Liver (tissue), 9 donors: ENCODE measurements around the gene GARNL3. TPM values are rescaled to one million over a fixed set of nuclear protein-coding genes. Genes with fewer than 3 reads are reported as not detected.

Experiments used
- DNase-seq: peaks from one replicate; pipeline ENCODE4 v3.0.0-alpha.2; 2017; ENCODE audit warnings: low spot score
- H3K27ac ChIP-seq, 2 donors: one replicate each; pipeline ENCODE4 v1.7.0; 2013; ENCODE audit warnings: inconsistent platforms in 2 of 2, low read length in 2 of 2, control low read depth in 1 of 2, low read depth in 1 of 2, mild to moderate bottlenecking in 1 of 2
- H3K27me3 ChIP-seq, 4 donors: one replicate each; pipeline versions ENCODE4 v1.6.1 to v1.7.0; 2013; ENCODE audit warnings: low read length in 3 of 4, inconsistent platforms in 1 of 4, mild to moderate bottlenecking in 1 of 4, moderate library complexity in 1 of 4; ENCODE audit not compliant: control insufficient read depth in 4 of 4, insufficient read depth in 4 of 4
- H3K36me3 ChIP-seq, 4 donors: one replicate each; pipeline versions ENCODE4 v1.6.1 to v1.7.0; 2013; ENCODE audit warnings: low read length in 3 of 4, mild to moderate bottlenecking in 3 of 4, low read depth in 1 of 4, moderate library complexity in 1 of 4; ENCODE audit not compliant: control insufficient read depth in 4 of 4, insufficient read depth in 3 of 4
- H3K4me1 ChIP-seq, 4 donors: one replicate each; pipeline versions ENCODE4 v1.6.1 to v1.7.0; 2013; ENCODE audit warnings: low read length in 3 of 4, mild to moderate bottlenecking in 3 of 4, moderate library complexity in 1 of 4; ENCODE audit not compliant: control insufficient read depth in 4 of 4, insufficient read depth in 4 of 4
- H3K4me3 ChIP-seq, 3 donors: one replicate each; pipeline versions ENCODE4 v1.6.1 to v1.7.0; 2013; ENCODE audit warnings: low read length in 3 of 3, control low read depth in 1 of 3, low read depth in 1 of 3, mild to moderate bottlenecking in 1 of 3
- H3K9ac ChIP-seq, 2 donors: one replicate each; pipeline ENCODE4 v1.7.0; 2013; ENCODE audit warnings: low read length in 2 of 2, mild to moderate bottlenecking in 2 of 2, moderate library complexity in 2 of 2, control low read depth in 1 of 2, low read depth in 1 of 2
- H3K9me3 ChIP-seq, 4 donors: one replicate each; pipeline versions ENCODE4 v1.6.1 to v1.7.0; 2013; ENCODE audit warnings: low read length in 3 of 4; ENCODE audit not compliant: control insufficient read depth in 4 of 4
- CTCF ChIP-seq: fragments of 150-350 bp; IDR thresholded peaks from 2 replicates; pipeline ENCODE4 v1.5.1; 2017; ENCODE audit warnings: improper control_type of control experiment, low read depth, low read length; ENCODE audit not compliant: missing input control
- EGR1 ChIP-seq, 2 donors: IDR thresholded peaks; 2 replicates each; pipeline ENCODE4 v1.6.1; 2016 to 2018; ENCODE audit warnings: antibody characterized with exemption in 2 of 2, low read depth in 2 of 2
- FOXA1 ChIP-seq: IDR thresholded peaks from 2 replicates; pipeline ENCODE4 v1.6.1; 2016; ENCODE audit warnings: antibody characterized with exemption
- FOXA2 ChIP-seq: IDR thresholded peaks from 2 replicates; pipeline ENCODE4 v1.6.1; 2016; ENCODE audit warnings: antibody characterized with exemption
- GABPA ChIP-seq, 2 donors: IDR thresholded peaks in 1 of 2; conservative IDR thresholded peaks in 1 of 2; 2 replicates each; pipeline ENCODE4 v1.6.1; 2016; ENCODE audit warnings: antibody characterized with exemption in 2 of 2, mild to moderate bottlenecking in 1 of 2, moderate library complexity in 1 of 2
- HNF4A ChIP-seq, 2 donors: conservative IDR thresholded peaks; 2 replicates each; pipeline ENCODE4 v1.6.1; 2016; ENCODE audit warnings: antibody characterized with exemption in 2 of 2, mild to moderate bottlenecking in 2 of 2
- HNF4G ChIP-seq: IDR thresholded peaks from 2 replicates; pipeline ENCODE4 v1.6.1; 2016; ENCODE audit warnings: antibody characterized with exemption
- JUND ChIP-seq, 2 donors: IDR thresholded peaks; 2 replicates each; pipeline ENCODE4 v1.6.1; 2016; ENCODE audit warnings: antibody characterized with exemption in 2 of 2
- MAX ChIP-seq: IDR thresholded peaks from 2 replicates; pipeline ENCODE4 v1.6.1; 2016; ENCODE audit warnings: antibody characterized with exemption
- NR2F2 ChIP-seq: IDR thresholded peaks from 2 replicates; pipeline ENCODE4 v1.6.1; 2016; ENCODE audit warnings: antibody characterized with exemption
- RAD21 ChIP-seq, 2 donors: IDR thresholded peaks; 2 replicates each; pipeline ENCODE4 v1.6.1; 2016; ENCODE audit warnings: antibody characterized with exemption in 2 of 2, mild to moderate bottlenecking in 2 of 2
- REST ChIP-seq: IDR thresholded peaks from 2 replicates; pipeline ENCODE4 v1.6.1; 2016; ENCODE audit warnings: antibody characterized with exemption, mild to moderate bottlenecking
- RXRA ChIP-seq, 2 donors: IDR thresholded peaks; 2 replicates each; pipeline ENCODE4 v1.6.1; 2017 to 2018; ENCODE audit warnings: antibody characterized with exemption in 2 of 2, mild to moderate bottlenecking in 1 of 2
- SP1 ChIP-seq: IDR thresholded peaks from 2 replicates; pipeline ENCODE4 v1.6.1; 2018; ENCODE audit warnings: antibody characterized with exemption, mild to moderate bottlenecking
- TAF1 ChIP-seq: conservative IDR thresholded peaks from 2 replicates; pipeline ENCODE4 v1.6.1; 2016; ENCODE audit warnings: antibody characterized with exemption, mild to moderate bottlenecking
- YY1 ChIP-seq: IDR thresholded peaks from 2 replicates; pipeline ENCODE4 v1.6.1; 2016; ENCODE audit warnings: antibody characterized with exemption, mild to moderate bottlenecking
- ZBTB33 ChIP-seq: IDR thresholded peaks from 2 replicates; pipeline ENCODE4 v1.6.1; 2016; ENCODE audit warnings: antibody characterized with exemption
- WGBS: extraction: QIAGEN DNeasy Blood & Tissue Kit; methylation state at CpG from one replicate; pipeline ENCODE4 v1.1.7; 2013; 5-methylcytosine and 5-hydroxymethylcytosine counted together
- polyA plus RNA-seq, 2 donors: library from polyadenylated mRNA; stranded (reverse) in 1 of 2; unstranded in 1 of 2; fragments of 200-250 nt in 1 of 2; fragments of >200 nt in 1 of 2; fragmentation: Nextera tagmentation in 1 of 2; extraction: Ambion mirVana in 1 of 2; gene quantifications; one replicate each; pipeline versions ENCODE4 v1.2.1 to v1.2.3, GENCODE V29; 2013 to 2015
- total RNA-seq, 2 donors: library from RNA; depleted of rRNA; stranded (reverse); fragments of >200 nt; gene quantifications; one replicate each; pipeline ENCODE4 v1.2.3, GENCODE V29; 2014
- donor health status: healthy.
- donor health status: healthy.
- donor health status: healthy.
- donor health status: healthy.
- donor health status: healthy.

The GARNL3 gene
- total and polyA plus RNA-seq, 4 donors = 0.89 to 6.7 (median 3.5) TPM

- DNase-seq = no peak
- no peak overlapping the region for H3K27ac ChIP-seq
- TF ChIP-seq FOXA2 (no peak), REST (no peak), HNF4A (conservative IDR thresholded peaks at IDR 0.05) (no peak), TAF1 (no peak), ZBTB33 (no peak), FOXA1 (no peak), EGR1 (IDR thresholded peaks at IDR 0.05; ENCODE audit: low read depth in 2 of 2) (no peak), RAD21 (IDR thresholded peaks at IDR 0.05) (no peak), HNF4G (no peak), NR2F2 (no peak)
- 87% methylated on average over 2 of the region's 2 CpGs for WGBS
- H3K36me3 ChIP-seq = no peaks in the 10 kb centered on the region
- no peaks in the 10 kb centered on the region for H3K9me3 ChIP-seq
- H3K4me1 ChIP-seq = peaks cover 0 to 15% (median 9%) of the 10 kb centered on the region in 4 donors
- no peak overlapping the region for H3K9ac ChIP-seq
- no peak overlapping the region for H3K4me3 ChIP-seq
- H3K27me3 ChIP-seq = no peaks in the 10 kb centered on the region
Observed at GRCh38 chr9:127241354-127241753, 23.2 kb upstream of the GARNL3 start.

GRCh38 chr9:127244609-127245601, 19.7 kb upstream of the GARNL3 start:
- Histone ChIP-seq H3K4me3 (peak overlapping the region; percentile 57 to 75 (median 62)), H3K9ac (peak overlapping the region; percentile 52 to 69), H3K27me3 (no peaks in the 10 kb centered on the region), H3K9me3 (no peaks in the 10 kb centered on the region), H3K4me1 (peaks cover 0 to 22% (median 9%) of the 10 kb centered on the region in 4 donors), H3K27ac (peak overlapping the region; percentile 82 to 84), H3K36me3 (no peaks in the 10 kb centered on the region)
- 7% methylated on average over 53 of the region's 53 CpGs for WGBS
- DNase-seq = peak; percentile 93
- TF ChIP-seq RAD21 (IDR thresholded peaks at IDR 0.05) (peak; percentile 21 to 37), HNF4G (no peak), MAX (no peak), HNF4A (conservative IDR thresholded peaks at IDR 0.05) (no peak), NR2F2 (peak; percentile 15), TAF1 (no peak), SP1 (peak; percentile 64), FOXA1 (no peak), ZBTB33 (peak; percentile 56), GABPA (IDR thresholded peaks at IDR 0.05 in 1 of 2, conservative IDR thresholded peaks at IDR 0.05 in 1 of 2) (peak in 1 of 2 donors; percentile 28), RXRA (IDR thresholded peaks at IDR 0.05) (peak; percentile 60 to 70), EGR1 (IDR thresholded peaks at IDR 0.05; ENCODE audit: low read depth in 2 of 2) (no peak), YY1 (peak; percentile 49), FOXA2 (no peak), JUND (IDR thresholded peaks at IDR 0.05) (peak; percentile 2 to 44), CTCF (no peak)
